Muscle of leg (tissue), 11 donors: ENCODE data around the gene RANBP3. TPM values are rescaled to one million over a fixed set of nuclear protein-coding genes. Genes with fewer than 3 reads are reported as not detected.

Source experiments
- DNase-seq: peaks from one replicate; pipeline ENCODE4 v3.0.0; 2013
- H3K27ac ChIP-seq: one replicate; pipeline ENCODE4 v1.5.1; 2013; ENCODE audit warnings: mild to moderate bottlenecking, low read length, control low read depth
- H3K27me3 ChIP-seq: one replicate; pipeline ENCODE4 v1.6.1; 2013; ENCODE audit warnings: low read length; ENCODE audit not compliant: control insufficient read depth, insufficient read depth
- H3K36me3 ChIP-seq: one replicate; pipeline ENCODE4 v1.6.1; 2013; ENCODE audit warnings: low read length; ENCODE audit not compliant: control insufficient read depth, insufficient read depth
- H3K4me1 ChIP-seq: one replicate; pipeline ENCODE4 v1.6.1; 2013; ENCODE audit warnings: low read length; ENCODE audit not compliant: control insufficient read depth, insufficient read depth
- H3K4me3 ChIP-seq: one replicate; pipeline ENCODE4 v1.5.1; 2013; ENCODE audit warnings: low read length, control low read depth
- H3K9me3 ChIP-seq: replicated peaks from 2 replicates; pipeline ENCODE4 v1.6.1; 2013; ENCODE audit warnings: low read depth, low read length; ENCODE audit not compliant: control insufficient read depth
- WGBS: methylation state at CpG from one replicate; pipeline ENCODE4 v1.1.5; 2013; ENCODE audit warnings: missing lambda C conversion rate; ENCODE audit not compliant: insufficient coverage; 5-methylcytosine and 5-hydroxymethylcytosine counted together
- polyA plus RNA-seq, 8 donors: library from polyadenylated mRNA; unstranded; fragments of 120-200 nt; gene quantifications; one replicate each; pipeline versions ENCODE4 v1.2.1 to v1.2.3, GENCODE V29; 2013; ENCODE audit warnings: inconsistent platforms in 1 of 8, low replicate concordance in 1 of 8; ENCODE audit not compliant: insufficient read length in 8 of 8, insufficient read depth in 1 of 8
- total RNA-seq: library from RNA; stranded (reverse); fragments of 120-200 nt; gene quantifications from one replicate; pipeline ENCODE4 v1.2.4, GENCODE V29; 2013

Gene RANBP3
- total and polyA plus RNA-seq, 9 donors: 29.2 to 52.4 (median 43.6) TPM

DNA sequence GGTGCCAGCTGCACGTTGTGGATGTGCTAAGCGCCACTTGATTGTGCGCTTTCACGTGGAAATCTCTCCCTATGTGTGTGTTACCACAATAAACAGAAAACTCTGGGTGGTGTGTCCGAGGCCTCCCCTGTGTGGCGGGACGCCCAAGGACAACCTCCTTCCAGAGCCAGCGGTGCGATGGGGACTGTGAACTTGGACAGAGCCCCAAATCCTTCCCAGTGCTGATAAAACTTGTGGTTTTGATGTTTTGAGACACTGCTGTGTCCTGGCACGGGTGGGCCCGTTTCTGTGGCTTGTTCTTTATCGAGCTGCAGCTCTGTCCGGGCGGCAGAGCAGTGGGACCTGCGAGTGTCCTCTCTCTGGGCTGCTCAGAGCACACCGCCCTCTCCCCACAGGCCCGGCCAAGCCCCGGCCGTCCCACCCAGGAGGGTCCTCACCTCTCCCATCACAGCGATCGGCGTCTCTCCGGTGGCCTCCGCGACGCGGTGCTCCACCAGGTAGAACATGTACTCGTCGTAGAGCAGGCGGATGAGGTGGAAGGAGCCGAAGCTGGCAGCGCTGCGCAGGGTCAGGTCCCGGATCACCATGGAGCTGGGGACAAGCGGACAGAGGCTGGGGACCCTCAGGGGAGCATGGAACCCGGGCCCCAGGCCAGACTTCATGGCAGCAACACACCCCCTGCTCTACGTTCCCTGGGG, 18.8 kb upstream of the RANBP3 start:
- Histone ChIP-seq H3K36me3 (peaks cover 49% of the 10 kb centered on the region), H3K4me3 (no peak overlapping the region), H3K27ac (no peak overlapping the region), H3K4me1 (peaks cover 34% of the 10 kb centered on the region), H3K27me3 (no peaks in the 10 kb centered on the region), H3K9me3 (peaks cover 2% of the 10 kb centered on the region)
- no peak for DNase-seq
- WGBS: 89% methylated on average over 32 of the region's 37 CpGs

DNA sequence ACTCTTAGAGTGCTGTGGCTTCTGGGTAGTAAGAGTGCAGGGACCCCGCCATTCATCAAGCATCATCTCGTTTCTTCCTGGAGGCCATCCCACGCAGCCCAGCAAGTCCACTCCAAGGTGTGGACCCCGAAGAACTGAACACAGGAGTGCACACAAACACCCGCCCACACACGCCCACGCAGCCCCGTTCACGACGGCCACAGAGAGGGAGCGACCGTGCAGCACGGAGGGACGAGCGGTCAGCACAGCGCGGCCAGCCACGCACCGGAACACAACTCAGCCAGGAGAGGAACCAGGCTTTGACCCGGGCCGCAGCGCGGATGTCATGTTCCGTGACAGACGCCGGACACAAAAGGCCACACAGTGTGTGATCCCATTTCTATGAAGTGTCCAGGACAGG, 18.2 kb upstream of the RANBP3 start:
- no peak for DNase-seq
- Histone ChIP-seq H3K9me3 (peaks cover 4% of the 10 kb centered on the region), H3K27me3 (no peaks in the 10 kb centered on the region), H3K4me3 (no peak overlapping the region), H3K36me3 (peaks cover 42% of the 10 kb centered on the region), H3K27ac (no peak overlapping the region), H3K4me1 (peaks cover 34% of the 10 kb centered on the region)
- 90% methylated on average over 26 of the region's 26 CpGs for WGBS

DNA sequence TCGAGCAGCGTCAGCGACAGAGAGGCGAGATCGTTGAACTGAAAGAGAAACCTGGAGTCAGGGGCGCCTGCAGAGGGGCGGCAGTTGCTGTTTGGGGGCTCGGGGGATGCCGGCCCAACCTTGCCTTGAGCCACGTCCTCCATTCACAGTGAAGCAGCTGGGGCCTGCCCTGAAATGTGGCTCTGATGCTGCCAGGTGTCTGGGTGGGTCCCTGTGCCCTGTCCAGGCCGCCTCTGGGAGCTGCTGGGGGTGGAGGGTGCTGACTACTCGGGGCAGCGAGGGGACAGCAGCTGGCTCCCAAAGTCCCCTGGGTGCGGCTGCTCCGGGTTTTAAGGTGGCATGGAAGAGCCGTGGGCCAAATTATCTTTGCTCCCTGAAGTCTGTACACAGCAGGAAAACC, 17.7 kb upstream of the RANBP3 start:
- DNase-seq: no peak
- peaks cover 5% of the 10 kb centered on the region for H3K9me3 ChIP-seq
- 87% methylated on average over 16 of the region's 16 CpGs for WGBS
- H3K4me3 ChIP-seq: no peak overlapping the region
- no peaks in the 10 kb centered on the region for H3K27me3 ChIP-seq
- H3K4me1 ChIP-seq: peaks cover 34% of the 10 kb centered on the region
- H3K36me3 ChIP-seq: peaks cover 38% of the 10 kb centered on the region
- H3K27ac ChIP-seq: no peak overlapping the region

DNA sequence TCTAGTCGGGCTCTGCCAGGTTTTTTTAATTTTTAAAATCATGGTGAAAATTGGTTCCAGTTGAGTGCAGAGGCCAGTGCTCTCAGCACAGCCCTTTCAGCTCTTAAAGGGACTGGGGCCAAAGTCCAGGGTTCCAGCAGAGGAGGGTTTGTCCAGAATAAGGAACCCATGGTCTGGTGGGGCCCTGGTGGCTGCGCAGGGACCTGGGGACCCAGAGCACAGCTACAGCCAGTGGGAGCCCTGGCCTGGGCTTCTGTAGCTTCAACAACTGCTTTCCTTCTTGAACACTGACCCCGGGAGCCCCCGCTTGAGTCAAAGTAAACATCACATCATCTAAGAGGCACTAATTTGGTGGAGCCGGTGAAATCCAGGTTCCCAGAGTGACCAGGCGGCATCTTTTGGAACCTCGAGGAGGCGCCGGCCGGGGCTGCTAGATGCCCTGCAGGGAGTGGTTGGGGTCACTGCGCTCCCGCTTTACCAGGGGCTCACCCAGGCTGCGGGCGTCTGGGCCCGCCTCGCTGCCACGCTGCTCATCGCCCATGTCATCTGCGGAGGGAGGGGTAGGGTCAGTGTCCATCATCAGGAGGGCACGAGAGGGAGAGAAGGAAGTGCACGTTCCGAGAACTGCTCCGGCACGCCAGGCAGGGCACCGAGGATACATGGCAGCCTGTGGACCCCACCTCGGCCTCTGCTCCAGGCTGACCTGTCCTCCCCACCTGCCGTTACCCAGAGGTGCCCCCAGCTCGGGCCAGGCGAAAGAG, 16.6 kb upstream of the RANBP3 start:
- no peak for DNase-seq
- no peak overlapping the region for H3K4me3 ChIP-seq
- peaks cover 34% of the 10 kb centered on the region for H3K4me1 ChIP-seq
- peak overlapping the region; percentile 71 for H3K27ac ChIP-seq
- H3K36me3 ChIP-seq: peaks cover 33% of the 10 kb centered on the region
- 84% methylated on average over 27 of the region's 29 CpGs for WGBS
- peaks cover 3% of the 10 kb centered on the region for H3K9me3 ChIP-seq
- no peaks in the 10 kb centered on the region for H3K27me3 ChIP-seq

DNA sequence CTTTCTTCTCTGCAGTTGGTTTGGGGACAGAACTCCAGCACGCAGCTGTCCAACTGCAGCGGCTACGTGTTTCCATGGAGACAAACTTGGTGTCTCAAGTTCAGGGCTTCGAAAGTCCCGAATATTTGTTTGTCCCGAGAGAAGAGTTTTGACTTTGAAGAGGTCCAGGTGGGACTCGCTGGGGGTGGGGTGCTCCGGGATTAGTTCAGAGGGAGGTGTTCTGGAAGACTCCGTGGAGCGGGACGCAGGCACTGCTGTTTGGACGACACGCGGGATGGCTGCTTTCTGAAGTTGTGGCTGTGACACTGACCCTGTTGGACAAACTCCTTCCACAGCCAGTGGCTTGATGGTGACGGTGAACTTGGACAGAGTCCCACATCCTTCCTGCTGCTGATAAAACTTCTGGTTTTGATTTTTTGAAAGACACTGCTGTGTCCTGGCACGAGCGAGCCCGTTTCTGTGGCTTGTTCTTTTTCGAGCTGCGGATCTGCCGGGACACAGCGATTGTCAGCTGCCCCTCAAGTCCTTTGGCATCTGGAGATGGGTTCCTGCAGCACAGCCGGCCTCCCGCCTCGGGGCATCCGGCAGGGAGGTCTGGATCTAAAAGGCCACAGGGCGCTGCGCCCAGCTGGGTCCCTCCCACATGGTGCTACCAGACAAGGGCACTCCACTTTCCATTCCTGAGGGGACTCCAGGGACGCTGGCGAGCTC, 15.9 kb upstream of the RANBP3 start:
- Histone ChIP-seq H3K27ac (peak overlapping the region; percentile 71), H3K27me3 (no peaks in the 10 kb centered on the region), H3K36me3 (peaks cover 27% of the 10 kb centered on the region), H3K4me1 (peaks cover 34% of the 10 kb centered on the region), H3K4me3 (no peak overlapping the region), H3K9me3 (peaks cover 3% of the 10 kb centered on the region)
- 12% methylated on average over 25 of the region's 30 CpGs for WGBS
- DNase-seq: peak; percentile 91

DNA sequence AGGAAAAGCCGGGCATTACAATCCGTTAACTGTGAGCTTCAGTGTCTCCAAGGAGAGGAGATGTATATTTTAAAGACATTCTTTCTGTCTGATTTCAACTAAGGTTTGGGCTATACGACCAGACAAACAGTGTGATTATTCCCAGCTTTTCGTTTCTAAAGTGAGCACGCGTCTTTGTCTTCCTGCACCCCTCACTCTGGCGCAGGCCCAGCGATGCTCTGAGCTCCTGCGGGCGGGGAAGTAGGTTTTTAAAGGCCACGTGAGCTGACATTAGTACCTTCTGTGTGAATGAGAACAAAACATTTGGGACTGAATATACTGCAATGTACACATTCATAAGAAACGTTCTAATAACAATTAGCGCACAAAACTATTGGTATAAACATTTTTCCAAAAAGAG, 15.3 kb upstream of the RANBP3 start:
- Histone ChIP-seq H3K4me1 (peaks cover 34% of the 10 kb centered on the region), H3K27ac (peak overlapping the region; percentile 59), H3K4me3 (no peak overlapping the region), H3K9me3 (peaks cover 3% of the 10 kb centered on the region), H3K36me3 (peaks cover 23% of the 10 kb centered on the region), H3K27me3 (no peaks in the 10 kb centered on the region)
- WGBS: 24% methylated on average over 8 of the region's 13 CpGs
- peak; percentile 64 for DNase-seq

DNA sequence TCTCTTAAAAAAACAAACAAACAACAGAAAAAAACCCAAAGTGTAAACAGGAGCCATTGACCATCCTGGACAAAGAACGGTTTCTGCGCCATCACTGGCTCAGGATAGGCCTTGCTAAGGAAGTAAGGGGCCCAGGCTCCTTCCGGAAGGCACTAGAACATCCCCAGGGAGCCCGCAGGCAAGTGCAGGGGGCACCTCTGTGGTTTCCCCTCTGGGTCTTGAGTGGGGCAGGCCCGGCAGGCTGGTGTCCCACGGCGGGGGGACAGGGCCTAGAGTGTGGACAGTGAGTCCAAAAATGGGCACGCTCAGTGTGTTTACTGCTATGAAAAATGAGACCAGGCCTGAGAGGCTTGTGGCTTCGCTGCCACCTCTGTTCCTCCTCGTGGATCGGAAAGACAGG, 14.8 kb upstream of the RANBP3 start:
- Histone ChIP-seq H3K36me3 (peaks cover 22% of the 10 kb centered on the region), H3K27ac (peak overlapping the region; percentile 59), H3K4me1 (peaks cover 35% of the 10 kb centered on the region), H3K4me3 (no peak overlapping the region), H3K27me3 (no peaks in the 10 kb centered on the region), H3K9me3 (peaks cover 3% of the 10 kb centered on the region)
- no peak for DNase-seq
- WGBS: 81% methylated on average over 8 of the region's 11 CpGs

DNA sequence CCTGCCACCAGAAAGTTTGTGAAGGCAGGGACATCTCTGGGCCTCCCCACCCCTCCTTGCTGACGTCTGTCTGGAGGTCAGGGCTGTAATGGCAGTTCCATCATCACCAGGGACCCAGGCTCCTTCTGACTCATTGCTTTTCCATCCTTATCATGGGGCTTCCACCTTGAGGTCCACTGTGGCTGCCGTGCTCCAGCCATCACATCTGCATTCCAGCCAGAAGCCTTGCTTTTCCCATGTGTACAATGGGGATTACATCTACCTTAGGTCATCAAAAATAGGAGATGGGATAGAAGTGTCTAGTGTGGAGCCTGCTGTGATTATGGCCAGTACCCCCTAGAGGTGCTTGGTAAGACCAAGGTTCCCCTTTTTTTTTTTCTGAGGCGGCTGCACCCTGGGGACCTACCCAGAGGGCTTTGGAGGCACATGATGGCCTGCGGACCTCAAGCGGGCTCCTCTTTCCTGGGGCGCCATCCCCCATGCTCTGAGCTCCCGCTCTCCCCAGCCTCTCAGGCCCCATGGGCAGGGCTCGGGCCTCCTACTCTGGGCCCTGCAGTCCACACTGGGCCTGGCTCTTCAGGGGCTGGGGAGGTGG, 13.4 kb upstream of the RANBP3 start:
- H3K27ac ChIP-seq: no peak overlapping the region
- peaks cover 39% of the 10 kb centered on the region for H3K4me1 ChIP-seq
- no peak overlapping the region for H3K4me3 ChIP-seq
- H3K9me3 ChIP-seq: peaks cover 3% of the 10 kb centered on the region
- 98% methylated on average over 5 of the region's 8 CpGs for WGBS
- DNase-seq: no peak
- H3K27me3 ChIP-seq: no peaks in the 10 kb centered on the region
- peaks cover 16% of the 10 kb centered on the region for H3K36me3 ChIP-seq

DNA sequence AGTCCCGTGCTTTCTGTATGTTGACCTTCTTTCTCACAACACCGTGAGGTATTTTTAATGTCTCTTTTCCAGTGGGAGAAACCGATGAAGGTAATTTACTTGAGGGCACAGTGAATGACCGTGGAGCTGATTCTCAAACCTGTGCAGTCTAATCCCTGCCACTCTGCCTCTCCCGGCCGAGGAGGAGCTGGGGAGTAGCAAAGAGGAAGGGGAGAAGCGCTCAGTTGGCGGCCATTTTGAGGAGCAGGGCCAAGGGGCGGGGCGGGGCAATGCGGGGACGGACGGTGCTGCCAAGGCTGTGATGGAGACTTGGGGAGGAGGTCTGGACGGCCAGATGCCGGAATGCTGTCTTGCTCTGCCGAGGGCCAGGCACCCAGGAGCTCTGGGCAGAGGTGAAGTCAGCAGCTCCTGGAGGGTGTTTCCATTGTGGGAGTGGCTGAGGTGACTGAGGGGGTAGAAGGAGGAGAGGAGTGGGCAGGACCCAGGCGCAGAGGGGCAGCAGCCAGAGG, 12.4 kb upstream of the RANBP3 start:
- H3K27ac ChIP-seq: no peak overlapping the region
- peaks cover 39% of the 10 kb centered on the region for H3K4me1 ChIP-seq
- DNase-seq: peak; percentile 36
- no peaks in the 10 kb centered on the region for H3K27me3 ChIP-seq
- no peak overlapping the region for H3K4me3 ChIP-seq
- 35% methylated on average over 13 of the region's 17 CpGs for WGBS
- peaks cover 7% of the 10 kb centered on the region for H3K36me3 ChIP-seq
- H3K9me3 ChIP-seq: peaks cover 3% of the 10 kb centered on the region
